GM19372 (cell line): Measurements from ENCODE around the gene KIF16B.

Experiments
- ATAC-seq: cut with Tn5 transposase; IDR thresholded peaks from one replicate; pipeline ENCODE4 v1.9.1; 2021; ENCODE audit warnings: mild to moderate bottlenecking, low read depth, moderate library complexity; ENCODE audit not compliant: unreplicated experiment

The KIF16B gene

DNA sequence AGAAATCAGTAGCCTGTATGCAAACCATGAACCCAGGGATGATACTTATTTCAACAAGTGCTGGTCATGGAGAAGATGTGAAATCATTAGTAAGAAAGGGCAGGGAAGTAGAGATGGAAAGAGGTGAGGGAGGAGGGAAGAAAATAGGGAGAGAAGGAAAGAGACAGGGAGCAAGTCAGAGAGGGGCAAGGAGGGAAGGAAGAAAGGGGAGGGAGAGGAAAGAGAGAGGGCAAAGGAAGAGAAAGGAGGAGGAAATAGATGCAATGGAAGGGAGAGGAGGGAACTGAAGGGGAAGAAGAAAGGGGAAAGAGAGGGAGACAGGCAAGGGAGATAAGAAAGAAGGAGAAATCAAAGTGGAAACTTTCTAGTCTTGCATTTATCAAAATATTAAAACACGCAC lies 195.1 kb downstream of the KIF16B start:
- no peak for ATAC-seq

DNA sequence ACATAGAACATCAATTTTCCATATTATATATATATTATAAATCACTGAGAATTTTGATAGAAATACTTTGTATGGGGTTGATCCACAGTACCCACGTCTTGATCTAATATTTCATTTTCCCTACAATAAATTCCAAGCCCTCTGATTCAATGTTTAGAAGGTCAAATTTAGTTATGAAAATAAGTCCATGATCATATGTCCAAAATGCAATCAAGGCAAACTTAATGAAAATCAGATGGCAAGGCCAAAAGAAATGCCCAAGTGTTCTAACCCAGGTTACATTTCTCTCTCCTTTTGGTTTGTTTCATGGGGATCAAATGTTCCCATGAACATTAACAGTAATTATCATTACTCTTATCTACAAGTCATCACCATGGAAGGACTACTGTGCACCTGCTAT lies 203.8 kb downstream of the KIF16B start:
- ATAC-seq = no peak

DNA sequence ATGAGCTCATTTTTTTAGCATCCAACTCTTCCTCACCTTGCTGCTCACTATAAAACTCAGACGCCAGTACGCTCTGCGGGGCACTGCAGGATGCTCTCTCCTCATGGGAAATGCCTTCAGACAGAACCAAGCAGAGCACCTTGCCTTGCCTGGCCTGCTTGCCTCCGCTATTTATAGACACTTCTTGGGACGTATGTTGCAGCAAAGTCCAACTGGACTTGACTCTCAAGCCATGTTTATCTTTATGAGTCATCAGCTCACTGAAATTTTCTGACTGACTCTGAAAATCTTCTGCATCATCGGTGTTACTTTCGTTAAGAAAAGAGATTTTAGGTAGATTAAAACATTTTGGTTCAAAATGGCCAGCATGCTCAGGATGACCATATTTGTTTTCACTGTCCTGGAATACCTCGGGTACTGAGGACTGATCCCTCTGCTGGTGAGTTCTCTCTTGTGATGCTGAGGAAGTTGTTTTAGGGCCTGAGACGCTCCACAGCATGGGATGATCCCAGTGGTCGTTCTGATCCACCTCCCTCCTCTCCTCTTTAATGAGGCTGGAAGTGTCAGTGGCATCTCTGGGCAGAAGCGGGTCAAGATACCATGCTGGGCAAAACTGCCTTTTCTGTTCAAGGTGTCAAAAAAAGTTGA lies 204.5 kb downstream of the KIF16B start:
- ATAC-seq = no peak

DNA sequence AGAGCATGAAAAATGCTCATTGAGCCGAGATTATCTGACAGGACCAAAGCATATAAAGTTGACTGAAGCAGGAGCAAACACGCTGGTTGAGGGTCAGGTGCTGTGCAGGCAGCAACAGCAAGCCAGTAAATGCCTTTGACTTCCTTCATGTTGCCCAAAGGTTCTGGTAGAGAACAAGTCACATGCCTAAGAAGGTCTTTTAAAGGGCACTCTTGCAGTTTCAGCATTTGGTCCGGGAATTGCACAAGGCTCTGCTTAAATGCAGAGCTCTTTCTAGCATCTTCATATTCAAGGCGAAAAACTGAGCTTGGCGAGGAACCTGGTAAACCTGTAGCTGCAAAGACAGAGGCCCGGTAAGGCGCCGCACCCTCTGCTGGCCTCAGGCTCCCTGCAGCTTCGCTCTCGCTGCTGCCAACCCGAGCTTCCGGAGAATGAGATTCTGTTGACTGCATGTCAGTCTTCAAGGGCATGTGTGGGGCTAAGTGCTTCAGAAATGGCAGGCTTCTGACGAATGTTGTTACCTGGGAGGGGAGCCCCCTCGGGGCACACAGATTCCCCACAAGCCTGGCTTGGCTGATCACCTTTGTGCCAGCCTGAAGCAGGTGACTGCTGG lies 205.2 kb downstream of the KIF16B start:
- ATAC-seq = no peak

DNA sequence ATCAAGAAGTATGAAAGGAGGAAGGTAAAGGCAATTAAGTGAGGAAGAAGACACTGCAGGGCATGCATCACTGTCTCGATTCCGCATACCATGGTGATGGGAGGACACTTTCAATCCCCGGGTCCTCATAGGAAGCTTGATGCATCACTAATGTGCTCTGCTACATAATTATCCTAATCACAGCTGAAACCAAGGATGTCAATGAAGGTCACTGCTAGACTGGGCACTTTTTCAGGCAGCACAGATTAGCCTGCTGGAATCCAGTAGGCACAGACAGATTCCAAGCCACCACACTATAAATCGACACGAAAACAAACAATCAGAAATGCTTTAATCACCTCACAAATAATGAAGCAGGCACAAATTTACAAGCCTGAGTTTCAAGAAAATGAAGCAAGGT lies 206.7 kb downstream of the KIF16B start:
- no peak for ATAC-seq

DNA sequence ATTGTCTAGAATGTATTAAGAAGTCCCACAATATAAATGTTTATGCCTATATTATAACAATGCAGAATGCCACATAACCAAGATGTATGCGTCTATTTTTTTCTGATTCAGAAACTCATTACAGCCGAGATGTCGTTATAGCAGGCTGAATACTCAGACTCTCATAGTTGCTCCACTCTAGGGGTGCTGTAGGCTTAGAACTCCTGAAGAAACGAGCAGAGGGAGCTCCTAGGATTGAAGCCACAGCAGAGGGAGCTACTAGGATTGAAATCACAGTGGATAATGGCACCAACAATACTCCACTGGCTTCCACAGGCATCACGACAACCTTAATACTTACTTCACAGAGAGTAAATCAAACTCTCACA lies 208.9 kb downstream of the KIF16B start:
- no peak for ATAC-seq

DNA sequence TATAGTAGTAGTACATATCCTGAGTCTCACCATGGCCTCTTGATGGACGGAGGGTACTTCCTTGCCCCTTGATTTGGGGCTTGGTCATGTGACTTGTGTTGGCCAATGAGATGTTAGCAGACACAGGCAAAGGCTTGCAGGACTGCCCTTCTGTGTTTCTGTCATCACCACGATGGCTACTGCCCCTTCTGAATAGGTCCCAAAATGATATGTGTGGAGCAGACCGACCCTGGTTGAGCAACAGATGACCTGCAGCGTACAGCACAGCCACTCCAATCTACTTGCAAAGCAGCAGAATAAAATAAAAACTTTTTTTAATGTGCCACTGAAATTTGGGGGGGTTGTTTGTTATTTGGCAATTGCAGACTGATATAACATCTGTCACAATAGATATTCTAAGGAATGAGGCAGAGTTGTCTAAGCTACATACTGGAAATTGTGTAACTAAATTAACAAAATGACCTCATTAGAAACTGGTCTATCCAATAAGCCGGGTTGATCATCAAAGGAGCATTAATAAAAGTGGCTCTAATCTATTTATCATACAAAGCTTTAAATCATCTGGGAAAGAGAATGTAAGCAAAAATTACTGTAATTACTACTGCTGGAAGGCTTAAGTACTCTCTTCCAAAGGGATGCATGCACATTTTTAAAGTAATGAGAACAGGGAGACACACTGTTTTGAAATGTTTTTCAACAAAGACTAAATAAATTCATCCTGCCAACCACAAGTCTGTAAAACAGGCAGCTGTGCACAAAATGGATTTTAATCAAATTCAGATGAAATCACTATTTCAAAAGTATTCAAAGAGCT lies 209.5 kb downstream of the KIF16B start:
- no peak for ATAC-seq

DNA sequence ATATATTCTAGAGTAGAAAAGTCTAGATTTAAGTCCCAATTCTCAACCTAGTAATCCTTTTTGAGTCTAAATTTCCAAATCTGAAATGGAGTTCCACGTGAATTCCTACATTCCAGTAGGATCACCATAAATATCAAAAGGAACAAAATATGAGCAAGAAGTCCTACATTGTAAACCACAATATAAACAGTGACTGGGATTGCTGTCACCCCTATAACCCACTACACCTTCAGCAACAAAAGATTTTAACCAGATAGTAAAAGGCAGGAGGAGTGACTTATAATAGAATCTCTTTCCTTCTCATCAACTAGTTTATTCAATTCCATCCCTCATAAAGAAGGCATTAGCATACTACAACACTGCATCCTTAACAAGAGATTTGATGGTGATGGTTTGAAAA lies 210.6 kb downstream of the KIF16B start:
- no peak for ATAC-seq

DNA sequence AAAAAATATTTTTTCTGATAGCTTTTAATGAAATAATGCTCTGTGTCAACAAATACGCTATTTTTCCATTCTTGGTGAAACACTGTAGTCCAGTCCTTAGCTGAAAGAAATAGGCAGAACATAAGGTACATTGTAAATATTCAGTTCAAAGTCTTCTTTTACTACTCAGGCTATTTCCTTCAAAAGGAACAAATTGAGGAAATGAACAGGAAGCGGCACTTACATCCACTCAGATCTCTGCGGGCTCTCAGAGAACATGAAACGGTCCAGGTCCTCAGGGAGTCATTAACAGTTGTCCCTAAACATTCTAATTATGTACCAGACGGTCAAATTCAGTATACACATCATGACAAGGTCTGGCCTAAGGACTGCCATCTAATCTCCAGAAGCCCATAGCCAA lies 212.6 kb downstream of the KIF16B start:
- ATAC-seq = no peak

DNA sequence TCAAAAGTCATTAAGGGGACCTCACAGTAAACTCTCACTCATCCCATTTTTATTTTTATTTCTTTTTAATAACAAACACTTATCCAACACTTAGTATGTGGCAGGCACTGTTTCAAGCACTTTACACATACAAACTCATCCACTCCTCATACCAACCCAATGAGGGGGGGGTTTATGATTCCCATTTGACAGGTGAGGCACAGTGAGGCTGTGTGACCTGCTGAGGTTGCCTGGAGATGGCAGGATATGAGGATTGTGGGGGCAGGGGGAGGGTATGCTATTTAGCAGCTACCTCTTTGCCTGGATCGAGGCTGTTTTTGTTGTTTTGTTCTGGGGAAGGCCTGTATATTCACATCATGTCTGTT lies 219.8 kb downstream of the KIF16B start:
- no peak for ATAC-seq

DNA sequence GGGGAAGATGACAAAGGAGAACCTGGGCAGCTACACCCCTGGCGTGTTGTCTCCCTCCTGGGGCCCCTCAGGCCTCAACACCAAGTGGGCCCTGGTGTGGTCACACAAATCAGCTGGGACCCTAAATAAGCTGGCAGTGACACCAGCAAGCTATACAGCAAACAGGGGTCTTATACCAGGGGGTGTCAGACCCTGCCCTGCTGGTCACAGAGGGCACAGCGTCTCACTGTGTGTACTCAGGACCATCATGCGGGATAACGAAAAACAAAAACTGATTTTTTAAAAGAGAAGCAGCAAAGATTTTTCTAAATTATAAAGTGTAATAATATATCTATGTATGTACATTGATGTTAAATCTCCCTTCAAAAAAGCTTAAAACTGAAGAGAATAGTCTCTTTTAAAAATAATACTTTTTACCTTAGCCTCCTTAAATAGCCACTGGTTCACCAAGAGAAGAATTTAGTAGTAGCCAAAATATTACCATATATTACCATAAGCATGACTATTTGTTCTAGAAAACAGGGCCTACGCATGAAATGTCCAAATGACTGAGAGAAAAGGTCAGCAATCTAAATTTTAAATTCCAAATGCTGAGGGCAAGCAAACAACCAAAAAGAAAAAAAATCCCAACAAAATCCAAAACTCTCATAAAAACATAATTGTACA lies 220.4 kb downstream of the KIF16B start:
- ATAC-seq = no peak

DNA sequence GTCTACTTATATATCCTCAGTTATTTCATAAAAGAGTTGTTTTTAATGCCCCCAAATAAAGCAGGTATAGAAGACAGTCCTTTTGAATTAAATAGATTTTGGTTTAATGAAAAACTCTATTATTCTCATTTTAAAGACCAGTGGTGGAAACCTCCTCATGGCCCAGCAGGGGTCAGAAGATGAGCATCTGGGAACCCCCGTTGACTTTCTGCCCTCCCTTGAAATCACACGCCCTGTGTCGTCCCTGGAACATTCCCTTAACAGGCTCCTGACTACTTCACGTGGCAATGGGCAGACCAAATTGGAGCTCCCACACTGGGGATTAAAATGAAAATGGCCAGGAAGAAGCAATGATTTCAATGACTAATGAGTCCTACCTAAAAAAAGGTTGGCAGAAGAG lies 220.9 kb downstream of the KIF16B start:
- no peak for ATAC-seq

DNA sequence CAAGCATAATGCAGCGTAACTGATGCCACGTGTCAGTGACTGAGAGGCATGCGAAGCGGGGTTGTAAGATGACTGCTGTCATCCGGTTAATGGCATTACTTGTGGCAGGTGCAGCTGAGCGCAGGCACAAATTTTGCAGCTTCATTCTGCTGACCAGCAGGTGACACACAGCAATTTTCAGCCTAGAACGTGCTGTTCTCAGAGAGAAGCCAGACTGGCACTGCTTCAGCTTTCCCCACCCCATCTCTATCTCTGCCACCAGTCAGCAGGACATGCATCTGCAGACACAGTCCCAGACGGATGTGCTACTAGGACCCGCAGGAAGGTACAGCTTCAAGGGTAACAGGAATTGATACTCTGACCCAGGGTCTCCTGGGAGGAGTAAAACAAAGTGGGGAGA lies 221.8 kb downstream of the KIF16B start:
- no peak for ATAC-seq

DNA sequence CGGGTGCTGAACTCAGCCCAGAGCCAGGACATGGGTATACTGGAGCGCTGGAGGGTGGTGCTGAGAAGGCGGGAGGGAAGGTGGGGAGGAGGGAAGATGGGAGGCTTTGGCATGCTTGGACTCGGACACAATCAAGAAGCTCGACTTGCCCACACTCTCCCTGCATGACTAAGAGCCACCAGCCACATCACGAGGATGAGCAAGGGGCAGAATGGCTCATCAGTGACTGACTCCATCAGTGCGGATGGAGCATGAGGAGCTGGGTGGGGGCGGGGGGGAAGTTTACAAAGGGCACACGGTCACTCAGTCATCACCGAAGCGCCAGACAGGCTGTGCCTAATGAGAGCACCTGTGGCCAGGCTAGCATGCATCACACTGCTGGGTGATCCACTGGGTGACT lies 222.8 kb downstream of the KIF16B start:
- no peak for ATAC-seq

DNA sequence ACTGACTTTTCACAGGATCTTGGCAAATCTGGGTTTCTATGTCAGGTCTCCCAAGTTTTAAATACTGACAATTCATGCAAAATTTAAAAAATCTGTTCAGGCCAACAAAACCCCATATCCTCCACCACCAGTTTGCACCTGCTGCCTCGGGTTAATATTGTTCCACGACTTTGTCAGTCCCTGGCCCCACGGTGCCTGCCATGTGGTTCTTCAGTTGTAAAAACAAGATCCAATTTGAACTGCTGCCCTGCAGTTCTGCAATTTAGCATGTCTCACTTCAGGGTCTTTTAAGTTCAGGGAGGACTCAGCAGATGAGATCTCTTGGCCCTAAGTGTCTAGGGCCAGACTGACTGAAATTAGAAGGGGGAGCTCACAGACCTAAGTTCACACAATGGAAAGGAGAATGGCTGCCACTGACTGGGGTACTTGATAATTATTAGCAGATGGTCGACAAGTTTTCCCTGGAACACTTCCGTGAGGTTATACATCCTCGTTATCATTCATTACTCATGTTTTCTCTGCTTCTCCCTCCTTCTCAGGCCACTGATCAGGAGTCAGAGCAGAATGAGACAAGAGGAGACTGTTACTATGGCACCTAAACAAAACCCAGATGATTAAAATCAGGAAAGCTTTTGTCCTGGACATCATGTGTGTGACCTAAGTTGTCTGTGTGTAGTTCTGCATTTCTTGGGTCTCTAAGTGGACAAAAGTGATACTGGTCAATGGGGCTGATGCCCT lies 223.6 kb downstream of the KIF16B start:
- ATAC-seq = no peak

DNA sequence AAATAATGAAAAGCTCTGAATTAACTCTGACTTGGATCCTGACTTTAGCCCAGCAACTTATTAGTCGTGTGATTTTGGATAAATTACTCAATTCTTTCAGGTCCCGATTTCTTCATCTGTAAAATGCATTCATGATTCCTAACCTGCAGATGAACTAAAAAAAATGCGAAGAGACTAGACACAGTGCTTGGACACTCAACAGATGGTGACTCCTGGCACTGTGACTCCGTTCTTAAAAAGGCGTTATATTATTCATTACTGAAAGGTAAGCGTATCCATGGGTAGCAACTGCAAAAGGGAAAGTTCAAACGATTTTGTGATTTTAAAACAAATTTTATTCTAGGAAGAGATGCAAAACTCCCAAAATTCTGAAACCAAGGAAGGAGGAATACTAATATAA lies 226.3 kb downstream of the KIF16B start:
- ATAC-seq = no peak

DNA sequence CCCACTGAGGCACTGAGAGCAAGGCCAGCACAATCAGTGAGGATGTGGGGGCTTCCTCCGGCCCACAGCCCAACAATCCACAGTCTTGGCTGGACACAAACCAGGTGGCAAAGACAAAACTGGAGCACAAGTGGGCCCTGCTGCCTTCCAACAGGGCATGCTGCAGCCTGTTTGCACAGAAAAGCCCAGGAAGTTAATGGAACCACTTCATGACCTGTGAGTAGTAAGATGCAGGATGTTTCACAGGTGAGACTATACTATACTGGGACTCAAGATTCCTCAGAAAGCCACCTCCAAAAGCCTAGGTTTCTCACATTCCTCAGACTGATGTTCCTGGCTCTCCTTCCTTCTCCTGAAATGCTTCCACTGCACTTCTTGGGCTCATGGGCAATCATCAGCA lies 235.5 kb downstream of the KIF16B start:
- ATAC-seq = no peak

DNA sequence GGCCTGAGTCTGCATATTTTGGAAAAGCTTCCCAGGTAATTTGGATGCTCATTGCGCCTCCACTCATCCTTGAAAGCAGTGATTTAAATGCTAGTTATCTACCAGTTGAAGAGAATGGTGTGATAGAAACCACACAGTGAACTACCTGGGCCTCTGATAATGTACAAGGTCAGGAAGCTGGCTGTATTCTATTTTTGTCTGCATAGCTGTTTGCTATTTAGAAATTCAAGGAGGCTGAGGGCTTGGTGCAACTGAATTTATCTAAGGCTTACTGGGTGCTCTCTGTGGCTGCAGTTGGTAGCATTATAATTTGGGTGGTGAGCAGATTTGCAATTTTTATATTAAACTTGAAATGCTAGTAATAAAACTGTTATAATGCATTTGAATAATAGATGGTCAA lies 245.6 kb downstream of the KIF16B start:
- no peak for ATAC-seq

DNA sequence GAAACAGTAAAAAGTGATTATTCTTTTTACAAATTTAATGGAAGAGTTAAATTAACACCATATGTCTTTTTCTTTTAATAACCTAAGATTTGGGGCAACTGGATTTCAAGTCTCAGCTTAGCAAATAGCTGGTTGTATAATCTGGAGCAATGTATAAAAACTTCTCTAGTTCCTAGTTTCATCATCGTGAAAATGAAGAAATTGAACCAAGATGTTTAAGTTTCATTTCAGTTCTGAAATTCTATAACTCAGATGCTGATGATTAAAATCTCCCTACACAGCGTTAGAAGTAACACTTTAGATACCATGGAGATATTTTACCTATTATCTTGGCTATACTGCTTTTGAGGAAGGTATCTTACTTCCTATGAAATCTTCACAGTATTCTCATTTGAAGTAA lies 252.0 kb downstream of the KIF16B start:
- no peak for ATAC-seq

DNA sequence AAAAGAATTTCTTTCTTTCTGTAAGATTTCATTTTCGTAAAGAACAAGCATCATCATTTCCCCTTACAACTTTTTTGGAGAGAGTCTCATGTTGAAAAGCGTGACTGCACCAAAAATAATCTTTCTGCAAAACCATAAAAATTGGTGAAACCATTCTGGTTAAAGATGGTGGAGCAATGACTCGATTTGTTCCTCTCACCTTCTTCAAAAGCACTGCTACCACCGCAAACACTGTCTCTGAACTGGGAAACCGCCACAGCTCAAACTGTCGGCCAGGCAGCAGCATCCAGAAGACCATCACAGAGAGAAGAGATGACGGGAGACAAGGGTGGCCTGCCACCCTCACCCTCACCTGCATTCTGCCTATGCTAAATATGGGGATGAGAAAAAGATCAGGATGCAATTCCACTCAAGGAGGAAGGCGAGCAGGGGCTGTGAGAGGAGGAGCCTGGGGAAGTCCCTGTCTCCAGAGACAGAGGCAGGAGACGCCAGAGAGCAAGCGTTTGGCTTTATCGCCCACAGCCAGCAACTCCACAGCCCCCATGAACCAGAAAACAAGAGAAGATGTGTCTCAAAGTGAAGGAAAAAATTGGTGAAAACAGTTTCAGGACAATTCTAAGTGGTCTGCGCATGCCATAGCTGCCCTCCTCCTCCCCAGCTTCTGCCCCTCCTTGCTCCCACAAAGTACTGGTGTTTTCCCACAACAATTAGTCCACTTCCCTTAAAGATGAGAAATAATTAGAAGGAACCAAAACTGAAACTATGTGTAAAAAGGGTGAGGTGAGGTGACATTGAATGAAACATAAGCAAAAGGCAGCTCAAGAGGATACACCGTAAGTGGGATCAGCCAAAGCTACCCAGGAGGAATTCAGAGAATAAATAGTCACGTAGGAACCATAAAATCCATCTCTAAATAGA lies 255.5 kb downstream of the KIF16B start:
- ATAC-seq = peak; percentile 34
